Stimulated activated CD8-positive, alpha-beta memory T cell treated with anti-CD3 and anti-CD28 coated beads, Interleukin-12 subunit alpha, Interleukin-12 subunit beta, amount 100 ng/mL, for 1 hour (primary cell): ENCODE data around the gene G6PC1.
"Not testable (repeated sequence)": the region's sequence is repeated elsewhere in the genome, so short reads cannot be mapped to it uniquely, and the experiment has no call there.

Experiments used
- DNase-seq: peaks from one replicate; pipeline ENCODE4 v3.0.0-alpha.2; 2020; ENCODE audit warnings: low read depth

Gene G6PC1

GRCh38 chr17:42873932-42874695, 26.5 kb upstream of the G6PC1 start:
- not testable (repeated sequence) for DNase-seq

- DNase-seq: no peak
These were observed 23.6 kb upstream of the G6PC1 start for GRCh38 chr17:42877037-42877436.

GRCh38 chr17:42878123-42878880, 22.3 kb upstream of the G6PC1 start:
- no peak for DNase-seq

GRCh38 chr17:42878924-42879595, 21.5 kb upstream of the G6PC1 start:
- DNase-seq: no peak

- DNase-seq: no peak
These were observed 21.0 kb upstream of the G6PC1 start for GRCh38 chr17:42879596-42879985.

- no peak for DNase-seq
These were observed 19.8 kb upstream of the G6PC1 start for GRCh38 chr17:42880776-42881310.

- DNase-seq: not testable (repeated sequence)
These were observed 18.9 kb upstream of the G6PC1 start for GRCh38 chr17:42881706-42882105.

- no peak for DNase-seq
These were observed 18.4 kb upstream of the G6PC1 start for GRCh38 chr17:42882166-42882565.

GRCh38 chr17:42883802-42884558, 16.6 kb upstream of the G6PC1 start:
- DNase-seq: no peak

GRCh38 chr17:42885806-42886205, 14.8 kb upstream of the G6PC1 start:
- DNase-seq: not testable (repeated sequence)

GRCh38 chr17:42886283-42887176, 14.1 kb upstream of the G6PC1 start:
- no peak for DNase-seq

GRCh38 chr17:42889809-42890208, 10.8 kb upstream of the G6PC1 start:
- DNase-seq: no peak

GRCh38 chr17:42891539-42892152, 9.0 kb upstream of the G6PC1 start:
- DNase-seq: no peak

GRCh38 chr17:42893359-42893758, 7.2 kb upstream of the G6PC1 start:
- DNase-seq: no peak

- no peak for DNase-seq
These were observed 6.1 kb upstream of the G6PC1 start for GRCh38 chr17:42894283-42895184.

GRCh38 chr17:42895185-42895555, 5.4 kb upstream of the G6PC1 start:
- no peak for DNase-seq

- no peak for DNase-seq
These were observed 2.3 kb upstream of the G6PC1 start for GRCh38 chr17:42898147-42898811.

GRCh38 chr17:42899981-42900380, 618 bp upstream of the G6PC1 start:
- DNase-seq: not testable (repeated sequence)
